ENCODE measurements around the gene KREMEN2.
"Not testable (repeated sequence)": the region's sequence is repeated elsewhere in the genome, so short reads cannot be mapped to it uniquely, and the experiment has no call there.

The KREMEN2 gene

GRCh38 chr16:2963723-2964474, at the start of gene KREMEN2:
Gene KREMEN2, plus strand, starts transcription at chr16:2964275. Its CDS starts 246 bp downstream, at chr16:2964521.
- no peak for DNase-seq

- DNase-seq: no peak
Observed at GRCh38 chr16:2915196-2915929, 48.7 kb upstream of the KREMEN2 start.

GRCh38 chr16:2919511-2920255, 44.4 kb upstream of the KREMEN2 start:
- DNase-seq: peak; percentile 63

DNA sequence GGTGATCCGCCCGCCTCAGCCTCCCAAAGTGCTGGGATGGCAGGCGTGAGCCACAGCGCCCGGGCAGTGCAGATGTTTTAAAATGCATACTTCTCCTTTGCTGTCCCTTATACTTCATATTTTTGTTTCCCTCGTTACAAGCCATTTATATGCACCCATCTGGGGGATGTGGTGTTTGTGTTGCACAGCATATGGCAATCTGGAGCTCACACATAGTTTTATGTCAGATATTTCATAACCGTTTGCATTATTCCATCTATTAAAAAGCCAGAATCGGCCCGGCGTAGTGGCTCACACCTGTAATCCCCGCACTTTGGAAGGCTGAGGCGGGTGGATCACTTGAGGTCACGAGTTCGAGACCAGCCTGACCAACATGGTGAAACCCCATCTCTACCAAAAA, 40.6 kb upstream of the KREMEN2 start:
- no peak for DNase-seq

- no peak for DNase-seq
Observed at GRCh38 chr16:2924901-2925755, 38.9 kb upstream of the KREMEN2 start.

DNA sequence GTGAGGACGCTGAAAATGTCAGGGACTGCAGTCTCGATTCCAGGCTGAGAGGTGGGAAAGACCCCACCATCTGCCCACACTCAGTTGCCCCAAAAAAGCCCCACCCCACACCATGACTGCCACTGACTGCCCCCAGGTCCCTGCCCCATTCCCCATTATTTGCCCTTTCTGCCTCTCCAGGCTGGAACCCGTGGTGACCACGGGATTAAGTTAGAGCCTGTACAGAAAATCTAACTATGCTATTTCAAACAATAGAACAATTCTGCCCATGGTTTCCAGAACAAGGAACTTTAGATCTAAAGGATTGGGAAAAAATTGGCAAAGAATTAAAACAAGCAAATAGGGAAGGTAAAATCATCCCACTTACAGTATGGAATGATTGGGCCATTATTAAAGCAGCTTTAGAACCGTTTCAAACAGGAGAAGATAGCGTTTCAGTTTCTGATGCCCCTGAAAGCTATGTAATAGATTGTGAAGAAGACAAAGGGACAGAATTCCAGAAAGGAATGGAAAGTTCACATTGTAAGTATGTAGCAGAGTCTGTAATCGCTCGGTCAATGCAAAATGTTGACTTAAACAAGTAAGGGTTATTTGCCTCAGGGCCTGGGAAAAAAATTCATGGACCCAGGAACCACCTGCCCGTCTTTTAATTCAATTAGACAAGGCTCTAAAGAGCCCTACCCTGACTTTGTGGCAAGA, 38.0 kb upstream of the KREMEN2 start:
- no peak for DNase-seq

DNA sequence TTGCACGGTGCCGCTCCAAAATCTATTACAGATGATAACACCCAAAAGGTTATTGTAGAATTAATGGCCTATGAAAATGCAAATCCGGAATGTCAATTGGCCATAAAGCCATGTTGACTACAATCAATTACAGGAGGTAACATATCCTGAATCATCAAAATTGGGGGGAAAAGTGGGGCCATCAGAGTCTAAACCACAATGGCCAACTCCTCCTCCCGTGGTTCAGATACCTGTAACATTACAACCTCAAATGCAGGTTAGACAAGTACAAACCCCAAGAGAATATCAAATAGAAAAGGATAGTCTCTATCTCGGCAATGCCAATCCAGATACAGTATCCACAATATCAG, 37.5 kb upstream of the KREMEN2 start:
- DNase-seq: no peak

DNA sequence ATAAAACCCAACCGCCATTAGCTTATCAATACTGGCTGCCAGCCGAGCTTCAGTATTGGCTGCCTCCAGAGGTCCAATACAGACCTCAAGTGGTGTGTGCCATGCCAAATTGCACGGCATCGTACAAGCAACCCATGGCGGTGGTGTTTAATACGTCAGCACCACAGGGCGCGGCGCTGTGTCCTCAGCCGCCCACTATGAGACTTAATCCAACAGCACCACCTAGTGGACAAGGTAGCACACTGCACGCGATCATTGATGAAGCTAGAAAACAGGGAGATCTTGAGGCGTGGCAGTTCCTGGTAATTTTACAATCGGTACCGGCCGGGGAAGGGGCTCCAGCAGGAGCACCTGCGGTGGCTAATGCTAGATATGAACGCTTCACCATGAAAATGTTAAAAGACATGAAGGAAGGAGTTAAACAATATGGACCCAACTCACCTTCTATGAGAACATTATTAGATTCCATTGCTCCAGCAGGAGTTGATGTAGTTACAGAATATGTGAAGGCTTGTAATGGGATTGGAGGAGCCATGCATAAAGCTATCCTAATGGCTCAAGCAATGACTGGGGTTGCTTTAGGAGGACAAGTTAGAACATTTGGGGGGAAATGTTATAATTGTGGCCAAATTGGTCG, 36.9 kb upstream of the KREMEN2 start:
- peak; percentile 82 for DNase-seq

DNA sequence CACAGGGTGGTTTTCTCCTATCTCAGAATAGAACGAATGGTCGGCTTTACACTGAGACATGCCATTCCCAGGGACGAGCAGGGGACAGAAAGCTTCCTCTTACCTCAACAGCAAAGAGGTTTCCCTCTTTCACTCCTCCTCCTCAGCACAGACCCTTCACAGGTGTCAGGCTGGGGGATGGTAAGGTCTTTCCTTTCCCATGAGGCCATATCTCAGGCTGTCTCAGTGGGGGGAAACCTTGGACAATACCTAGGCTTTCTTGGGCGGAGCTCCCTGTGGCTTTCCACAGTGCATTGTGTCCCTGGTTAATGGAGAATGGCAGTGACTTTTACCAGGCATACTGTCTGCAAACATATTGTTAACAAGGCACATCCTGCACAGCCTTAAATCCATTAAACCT, 35.9 kb upstream of the KREMEN2 start:
- DNase-seq: not testable (repeated sequence)

DNA sequence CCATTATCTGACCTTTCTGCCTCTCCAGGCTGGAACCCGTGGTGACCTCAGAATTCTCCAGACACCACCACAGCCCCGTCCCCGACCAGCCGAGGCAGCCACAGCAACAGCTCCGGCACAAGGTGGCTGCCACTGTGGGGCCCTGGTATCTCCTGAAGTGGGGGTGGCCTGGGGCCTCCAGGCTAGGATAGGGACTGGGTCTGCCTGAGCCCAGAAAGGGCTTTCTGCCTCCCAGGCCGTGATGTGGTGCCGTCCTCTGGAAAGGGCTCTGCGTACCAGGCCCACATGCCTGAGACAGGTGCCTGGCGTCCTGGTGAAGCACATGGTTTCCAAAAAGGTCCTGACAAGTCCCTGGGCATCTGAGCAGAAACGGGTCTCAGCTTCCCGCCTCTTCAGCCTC, 35.3 kb upstream of the KREMEN2 start:
- DNase-seq: no peak

GRCh38 chr16:2929693-2930092, 34.4 kb upstream of the KREMEN2 start:
- no peak for DNase-seq

- DNase-seq: no peak
Observed at GRCh38 chr16:2930236-2930635, 33.8 kb upstream of the KREMEN2 start.

GRCh38 chr16:2931231-2931914, 32.7 kb upstream of the KREMEN2 start:
- DNase-seq: not testable (repeated sequence)

DNA sequence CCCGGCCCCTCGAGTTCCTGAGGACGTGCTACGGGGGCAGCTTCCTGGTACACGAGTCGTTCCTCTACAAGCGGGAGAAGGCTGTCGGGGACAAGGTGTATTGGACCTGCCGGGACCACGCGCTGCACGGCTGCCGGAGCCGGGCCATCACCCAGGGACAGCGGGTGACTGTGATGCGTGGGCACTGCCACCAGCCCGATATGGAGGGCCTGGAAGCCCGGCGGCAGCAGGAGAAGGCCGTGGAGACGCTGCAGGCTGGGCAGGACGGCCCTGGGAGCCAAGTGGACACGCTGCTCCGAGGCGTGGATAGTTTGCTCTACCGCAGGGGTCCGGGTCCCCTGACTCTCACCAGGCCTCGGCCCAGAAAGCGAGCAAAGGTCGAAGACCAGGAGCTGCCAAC, 30.9 kb upstream of the KREMEN2 start:
- no peak for DNase-seq

DNA sequence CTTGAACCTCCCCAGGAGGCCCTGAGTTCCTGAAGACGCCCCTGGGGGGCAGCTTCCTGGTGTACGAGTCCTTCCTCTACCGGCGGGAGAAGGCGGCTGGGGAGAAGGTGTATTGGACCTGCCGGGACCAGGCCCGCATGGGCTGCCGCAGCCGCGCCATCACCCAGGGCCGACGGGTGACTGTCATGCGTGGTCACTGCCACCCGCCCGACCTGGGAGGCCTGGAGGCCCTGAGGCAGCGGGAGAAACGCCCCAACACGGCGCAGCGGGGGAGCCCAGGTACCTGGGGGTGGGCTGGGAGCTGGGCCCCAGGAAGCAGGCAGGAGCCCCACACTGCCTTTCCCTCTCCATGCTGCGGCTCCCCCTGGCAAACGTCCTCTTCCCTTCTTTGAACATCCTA, 30.4 kb upstream of the KREMEN2 start:
- no peak for DNase-seq

GRCh38 chr16:2934450-2934849, 29.6 kb upstream of the KREMEN2 start:
- DNase-seq: no peak

DNA sequence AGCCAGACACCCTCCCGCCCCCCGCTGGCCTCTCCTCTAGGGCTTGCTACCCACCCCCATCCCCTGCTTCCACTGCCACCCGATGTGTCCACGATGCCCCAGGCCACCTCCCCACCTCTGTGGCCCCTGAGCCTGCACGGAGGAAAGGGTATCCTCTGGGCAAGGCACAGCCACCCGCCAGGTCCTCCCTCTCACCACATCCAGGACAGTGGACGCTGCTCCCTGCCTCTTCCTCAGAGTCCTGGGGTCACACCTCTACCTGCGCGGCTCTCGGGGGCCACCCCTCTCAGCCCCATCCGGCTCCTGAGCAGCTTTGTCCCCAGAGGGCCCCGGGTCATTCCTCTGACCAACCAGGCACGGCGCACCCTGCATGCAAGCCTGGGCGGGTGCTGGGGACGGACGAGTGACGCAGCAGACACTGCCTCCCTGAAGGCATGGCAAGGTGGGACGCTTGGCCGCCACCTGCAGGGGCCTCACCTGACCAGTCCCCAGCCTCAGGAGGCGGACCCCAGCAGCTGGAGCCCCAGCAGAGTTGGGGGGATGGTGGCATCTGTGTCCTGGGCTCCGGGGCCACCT, 27.6 kb upstream of the KREMEN2 start:
- DNase-seq: no peak

DNA sequence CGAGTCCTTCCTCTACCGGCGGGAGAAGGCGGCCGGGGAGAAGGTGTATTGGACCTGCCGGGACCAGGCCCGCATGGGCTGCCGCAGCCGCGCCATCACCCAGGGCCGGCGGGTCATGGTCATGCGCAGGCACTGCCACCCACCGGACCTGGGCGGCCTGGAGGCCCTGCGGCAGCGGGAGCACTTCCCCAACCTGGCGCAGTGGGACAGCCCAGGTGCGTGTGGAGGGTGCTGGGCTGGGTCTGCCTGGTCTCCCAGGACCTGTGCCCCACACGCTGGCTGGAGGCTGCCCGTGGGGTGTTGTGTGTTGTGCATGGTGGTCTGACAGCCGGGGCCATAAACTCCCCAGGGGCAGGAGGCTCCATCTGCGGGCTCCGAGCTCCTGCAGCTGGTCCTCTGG, 26.9 kb upstream of the KREMEN2 start:
- no peak for DNase-seq

GRCh38 chr16:2938206-2938605, 25.9 kb upstream of the KREMEN2 start:
- DNase-seq: no peak

DNA sequence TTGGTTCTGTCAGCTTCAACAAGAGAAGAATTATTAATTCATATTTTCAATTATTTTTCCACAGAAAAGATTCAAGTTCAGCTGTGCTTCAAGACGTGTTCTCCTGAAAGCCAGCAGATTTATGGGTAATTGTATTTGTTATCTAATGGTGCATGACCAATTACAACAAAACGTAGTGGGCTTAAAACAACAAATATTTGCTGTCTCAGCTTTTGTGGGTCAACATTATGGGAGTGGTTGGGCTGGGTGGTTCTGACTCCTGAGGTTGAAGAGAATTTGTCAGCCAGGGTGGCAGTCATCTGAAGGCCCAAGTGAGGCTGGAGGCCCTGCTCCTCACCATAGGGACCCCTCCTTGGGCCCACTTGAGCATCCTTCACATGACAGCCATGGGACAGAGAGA, 24.1 kb upstream of the KREMEN2 start:
- DNase-seq: no peak

DNA sequence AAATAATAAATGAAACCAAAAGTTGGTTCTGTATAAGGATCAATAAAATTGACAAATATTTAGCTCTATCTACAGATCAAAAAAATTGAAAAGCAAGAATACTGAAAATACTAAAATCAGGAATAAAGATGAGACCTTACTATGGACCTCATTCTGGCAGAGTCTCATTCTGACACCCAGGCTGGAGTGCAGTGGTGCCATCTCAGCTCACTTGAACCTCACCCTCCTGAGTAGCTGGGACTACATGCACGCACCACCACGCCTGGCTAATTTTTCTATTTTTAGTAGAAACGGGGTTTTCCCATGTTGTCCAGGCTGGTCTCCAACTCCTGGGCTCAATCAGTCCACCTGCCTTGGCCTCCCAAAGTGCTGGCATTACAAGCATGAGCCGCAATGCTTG, 22.0 kb upstream of the KREMEN2 start:
- DNase-seq: no peak

Data from fibroblast of skin of right quadriceps (primary cell).